HG02798 (cell line): ENCODE results near the gene TAF1A.

Source experiments
- ATAC-seq: cut with Tn5 transposase; IDR thresholded peaks from one replicate; pipeline ENCODE4 v1.9.1; 2021; ENCODE audit warnings: mild to moderate bottlenecking; ENCODE audit not compliant: unreplicated experiment, poor library complexity

The TAF1A gene

GRCh38 chr1:222601257-222601656 lies 11.5 kb upstream of the TAF1A start:
- ATAC-seq, result no peak

GRCh38 chr1:222600281-222600680 lies 10.5 kb upstream of the TAF1A start:
- no peak for ATAC-seq

- peak; percentile 37 for ATAC-seq
Measured at GRCh38 chr1:222596696-222597095, 7.0 kb upstream of the TAF1A start.

GRCh38 chr1:222594789-222595188 lies 5.1 kb upstream of the TAF1A start:
- no peak for ATAC-seq

- no peak for ATAC-seq
Measured at GRCh38 chr1:222592171-222592570, 2.4 kb upstream of the TAF1A start.

GRCh38 chr1:222588135-222588534 lies 1.6 kb downstream of the TAF1A start:
- ATAC-seq, result no peak

- no peak for ATAC-seq
Measured at GRCh38 chr1:222586842-222587241, 2.9 kb downstream of the TAF1A start.

GRCh38 chr1:222583079-222583478 lies 6.7 kb downstream of the TAF1A start:
- ATAC-seq, result peak; percentile 90

- ATAC-seq, result peak; percentile 54
Measured at GRCh38 chr1:222582099-222582774, 7.5 kb downstream of the TAF1A start.

GRCh38 chr1:222579316-222579715 lies 10.4 kb downstream of the TAF1A start:
- no peak for ATAC-seq

GRCh38 chr1:222570837-222571236 lies 18.9 kb downstream of the TAF1A start:
- ATAC-seq, result no peak

- no peak for ATAC-seq
Measured at GRCh38 chr1:222561656-222562055, 28.1 kb downstream of the TAF1A start.

- ATAC-seq, result no peak
Measured at GRCh38 chr1:222557574-222557973, 32.2 kb downstream of the TAF1A start.

- ATAC-seq, result no peak
Measured at GRCh38 chr1:222557148-222557547, 32.6 kb downstream of the TAF1A start.

- no peak for ATAC-seq
Measured at GRCh38 chr1:222555992-222556615, 33.6 kb downstream of the TAF1A start.

GRCh38 chr1:222554177-222554576 lies 35.6 kb downstream of the TAF1A start:
- ATAC-seq, result no peak

- ATAC-seq, result no peak
Measured at GRCh38 chr1:222552882-222553281, 36.9 kb downstream of the TAF1A start.

GRCh38 chr1:222547944-222548671 lies 41.6 kb downstream of the TAF1A start, which contains the start of gene HHIPL2:
Gene HHIPL2 (minus strand): TSS chr1:222548104. CDS start chr1:222548044, 60 bp downstream.
- ATAC-seq, result no peak

GRCh38 chr1:222547260-222547614 lies 42.5 kb downstream of the TAF1A start:
- ATAC-seq, result no peak

GRCh38 chr1:222546548-222547259 lies 43.0 kb downstream of the TAF1A start:
- no peak for ATAC-seq

- no peak for ATAC-seq
Measured at GRCh38 chr1:222546091-222546490, 43.6 kb downstream of the TAF1A start.
